ENCODE results near the gene SYVN1. TPM values are rescaled to one million over a fixed set of nuclear protein-coding genes. Genes with fewer than 3 reads are reported as not detected.

Gene SYVN1
- total and polyA plus RNA-seq, 10 of the 15 experiments (the other 5 are each of a cell fraction or from before 2014, with no cell fraction given) = 0.79 to 63.6 (median 20.1) TPM

- no peaks in the 10 kb centered on the region for H4K20me1 ChIP-seq (ENCODE audit: control insufficient read depth, insufficient read depth)
- POLR2A ChIA-PET = interaction anchor here (0.5 to 2.2 kb wide), 13 partner anchors 46 to 458 kb away, joined by 3 to 9 read pairs (median 4); partner anchors contain the start of genes ARL2, FAU, MRPL49 and NRXN2
- RAD21 ChIA-PET (ENCODE audit: unreplicated experiment) = interaction anchor here (0.8 to 4.6 kb wide), 13 partner anchors 45 to 333 kb away, joined by 3 to 59 read pairs (median 5); partner anchors contain the start of genes CDC42EP2, FAU, MRPL49 and POLA2
- peak; percentile 56 for FAIRE-seq
- H3K9me3 ChIP-seq (replicated peaks; ENCODE audit: control insufficient read depth, insufficient read depth, low read length) = no peaks in the 10 kb centered on the region
- H3K36me3 ChIP-seq (ENCODE audit: control insufficient read depth in 2 of 2, insufficient read depth in 2 of 2, low read length in 1 of 2) = peaks cover 0 to 3% of the 10 kb centered on the region in 2 experiments; a peak in 1 of 4 replicates
- H3K79me2 ChIP-seq (ENCODE audit: control insufficient read depth, insufficient read depth, low read length) = peaks cover 26% of the 10 kb centered on the region
- CTCF ChIA-PET = interaction anchor here (0.5 to 5.6 kb wide), 35 partner anchors 10 to 336 kb away, joined by 3 to 93 read pairs (median 4); partner anchors contain the start of genes BATF2, CDC42BPG, FAU and MRPL49
- no peaks in the 10 kb centered on the region for H3K27me3 ChIP-seq (replicated peaks in 1 of 2; ENCODE audit: control insufficient read depth in 2 of 2, insufficient read depth in 2 of 2, low read length in 1 of 2)
- H3K4me3 ChIP-seq = peak overlapping the region; percentile 100
- H3K4me2 ChIP-seq (ENCODE audit: control insufficient read depth, insufficient read depth) = peak overlapping the region; percentile 82
- intact Hi-C loops (cut with micrococcal nuclease; ENCODE audit: unreplicated experiment) = loop anchor here (5.0 kb wide), 3 partner anchors 49 to 169 kb away; partner anchors contain the start of genes ARL2, SYVN1 and TM7SF2
- H3K4me1 ChIP-seq (ENCODE audit: control insufficient read depth, insufficient read depth, low read length) = peaks cover 6% of the 10 kb centered on the region; the same call in 1 of the 2 replicates
- peak overlapping the region; percentile 89 for H2AFZ ChIP-seq (ENCODE audit: control insufficient read depth, low read depth, low read length)
- in situ Hi-C loops (cut with MboI) = no loop called here
- peak overlapping the region; percentile 78 for H3K9ac ChIP-seq (ENCODE audit: control insufficient read depth, insufficient read depth, low read length)
- no TSS peak for BruUV-seq (replicated peaks)
- under 1% methylated on average over 48 of the region's 60 CpGs for WGBS (ENCODE audit: insufficient coverage, insufficient replicate concordance, low lambda C conversion rate, missing lambda C conversion rate)
- peak; percentile 88 for ATAC-seq
- DNase-seq (ENCODE audit: low read depth, low spot score) = peak; percentile 19
- SMC1A ChIA-PET (ENCODE audit: uncharacterized antibody, unreplicated experiment) = interaction anchor here (0.7 to 3.7 kb wide), 13 partner anchors 11 to 291 kb away, joined by 3 to 27 read pairs (median 4); partner anchors contain the start of genes FAU, MRPL49, SPDYC and TM7SF2
- H3K27ac ChIP-seq (ENCODE audit: control insufficient read depth, insufficient read depth) = peak overlapping the region; percentile 93
- TF ChIP-seq ESRRA (IDR thresholded peaks at IDR 0.05; ENCODE audit: low read length) = no peak
- no peak for TF ChIP-seq ZNF274 (IDR thresholded peaks at IDR 0.05; ENCODE audit: insufficient read depth, insufficient read length)
- TF ChIP-seq RB1 (IDR thresholded peaks at IDR 0.05; ENCODE audit: borderline replicate concordance) = no peak; the same call in 1 of the 2 replicates
- TF ChIP-seq PRDM15 (CRISPR knock-in tag; IDR thresholded peaks at IDR 0.05) = no peak
- no peak for TF ChIP-seq CEBPZ (IDR thresholded peaks at IDR 0.05; ENCODE audit: low read depth, low read length)
- TF ChIP-seq NR2F1 (conservative IDR thresholded peaks at IDR 0.05) = peak; percentile 80
- TF ChIP-seq RAD51 (IDR thresholded peaks at IDR 0.05) = no peak
- peak; percentile 82 for TF ChIP-seq DPF2 (IDR thresholded peaks at IDR 0.05)
- TF ChIP-seq BRCA1 (IDR thresholded peaks at IDR 0.05; ENCODE audit: low read depth, low read length) = no peak
- TF ChIP-seq BMI1 (IDR thresholded peaks at IDR 0.05; ENCODE audit: borderline replicate concordance) = no peak
- TF ChIP-seq MLLT1 (IDR thresholded peaks at IDR 0.05) = 0 out of 2 replicates have a peak, but pooled peaks have one; percentile 25
- TF ChIP-seq GATAD2B (conservative IDR thresholded peaks at IDR 0.05; ENCODE audit: low read depth) = peak; percentile 94
- no peak for TF ChIP-seq SRF (IDR thresholded peaks at IDR 0.05; ENCODE audit: low read depth in 2 of 2, low read length in 2 of 2)
- 0 out of 2 replicates have a peak, but pooled peaks have one; percentile 59 for TF ChIP-seq ZNF207 (IDR thresholded peaks at IDR 0.05; ENCODE audit: borderline replicate concordance)
Observed at GRCh38 chr11:65180877-65181568, 46.7 kb upstream of the SYVN1 start.
